H9 (cell line): ENCODE measurements around the gene DALRD3. TPM values are rescaled to one million over a fixed set of nuclear protein-coding genes. Genes with fewer than 3 reads are reported as not detected.

Experiments used
- DNase-seq: peaks from one replicate; pipeline ENCODE4 v3.0.0-alpha.2; 2017
- H2AFZ ChIP-seq: one replicate; pipeline ENCODE4 v1.6.1; 2013; ENCODE audit warnings: mild to moderate bottlenecking, low read length, control low read depth, moderate library complexity
- H2AK5ac ChIP-seq: 2 replicates; pipeline ENCODE4 v1.6.1; 2013; ENCODE audit warnings: low read length, control low read depth, mixed read lengths; ENCODE audit not compliant: insufficient read length
- H2BK120ac ChIP-seq: one replicate; pipeline ENCODE4 v1.6.1; 2013; ENCODE audit warnings: low read depth, mild to moderate bottlenecking, low read length, control low read depth, inconsistent platforms; ENCODE audit not compliant: poor library complexity, severe bottlenecking
- H2BK12ac ChIP-seq: 2 replicates; pipeline ENCODE4 v1.6.1; 2013; ENCODE audit warnings: low read length, control low read depth, mixed read lengths, low read depth; ENCODE audit not compliant: insufficient read length
- H2BK15ac ChIP-seq: 2 replicates; pipeline ENCODE4 v1.6.1; 2013; ENCODE audit warnings: low read depth, low read length, control low read depth
- H2BK20ac ChIP-seq: one replicate; pipeline ENCODE4 v1.6.1; 2013; ENCODE audit warnings: low read depth, mild to moderate bottlenecking, low read length, control low read depth, inconsistent platforms; ENCODE audit not compliant: poor library complexity, severe bottlenecking
- H2BK5ac ChIP-seq: 2 replicates; pipeline ENCODE4 v1.6.1; 2013; ENCODE audit warnings: low read length, control low read depth, mixed read lengths; ENCODE audit not compliant: insufficient read length
- H3K14ac ChIP-seq: 2 replicates; pipeline ENCODE4 v1.6.1; 2013; ENCODE audit warnings: low read length, control low read depth; ENCODE audit not compliant: insufficient read depth
- H3K18ac ChIP-seq: 2 replicates; pipeline ENCODE4 v1.6.1; 2013; ENCODE audit warnings: low read depth, mild to moderate bottlenecking, mixed read lengths, low read length, control low read depth; ENCODE audit not compliant: insufficient read length
- H3K23ac ChIP-seq: 2 replicates; pipeline ENCODE4 v1.6.1; 2013; ENCODE audit warnings: low read length, control low read depth, mixed read lengths, low read depth; ENCODE audit not compliant: insufficient read length
- H3K23me2 ChIP-seq: 2 replicates; pipeline ENCODE4 v1.6.1; 2013; ENCODE audit warnings: low read depth, mild to moderate bottlenecking, mixed read lengths, low read length, control low read depth; ENCODE audit not compliant: insufficient read length, poor library complexity, severe bottlenecking
- H3K27ac ChIP-seq: 2 replicates; pipeline ENCODE4 v1.5.1; 2013; ENCODE audit warnings: low read length, control low read depth, mixed read lengths, low read depth; ENCODE audit not compliant: insufficient read length
- H3K27me3 ChIP-seq: 2 replicates; pipeline ENCODE4 v1.6.1; 2013; ENCODE audit warnings: low read length, control low read depth, inconsistent platforms; ENCODE audit not compliant: insufficient read depth
- H3K4ac ChIP-seq: 2 replicates; pipeline ENCODE4 v1.6.1; 2013; ENCODE audit warnings: low read depth, mild to moderate bottlenecking, control low read depth, inconsistent platforms, low read length, moderate library complexity
- H3K4me1 ChIP-seq: 2 replicates; pipeline ENCODE4 v1.6.1; 2013; ENCODE audit warnings: low read length, control low read depth, inconsistent platforms; ENCODE audit not compliant: insufficient read depth
- H3K4me2 ChIP-seq: 2 replicates; pipeline ENCODE4 v1.6.1; 2013; ENCODE audit warnings: low read length, control low read depth, mixed read lengths; ENCODE audit not compliant: insufficient read length, insufficient read depth
- H3K56ac ChIP-seq: 2 replicates; pipeline ENCODE4 v1.6.1; 2013; ENCODE audit warnings: low read depth, mild to moderate bottlenecking, mixed read lengths, low read length, control low read depth; ENCODE audit not compliant: insufficient read length
- H3K79me1 ChIP-seq: 2 replicates; pipeline ENCODE4 v1.6.1; 2013; ENCODE audit warnings: low read depth, mild to moderate bottlenecking, moderate library complexity, low read length, control low read depth, inconsistent platforms; ENCODE audit not compliant: insufficient read depth, poor library complexity, severe bottlenecking
- H3K79me2 ChIP-seq: 2 replicates; pipeline ENCODE4 v1.6.1; 2013; ENCODE audit warnings: low read length, control low read depth, inconsistent platforms; ENCODE audit not compliant: insufficient read depth
- H3K9ac ChIP-seq: 2 replicates; pipeline ENCODE4 v1.6.1; 2013; ENCODE audit warnings: low read length, control low read depth, mixed read lengths; ENCODE audit not compliant: insufficient read length; ENCODE audit errors: extremely low read depth
- H3K9me3 ChIP-seq: one replicate; pipeline ENCODE4 v1.6.1; 2013; ENCODE audit warnings: low read depth, low read length, inconsistent platforms; ENCODE audit not compliant: control insufficient read depth
- H3T11ph ChIP-seq: one replicate; pipeline ENCODE4 v1.6.1; 2013; ENCODE audit warnings: mild to moderate bottlenecking, low read length, control low read depth, inconsistent platforms
- H4K20me1 ChIP-seq: one replicate; pipeline ENCODE4 v1.6.1; 2013; ENCODE audit not compliant: control insufficient read depth, insufficient read length, insufficient read depth
- H4K5ac ChIP-seq: 2 replicates; pipeline ENCODE4 v1.6.1; 2013; ENCODE audit warnings: low read depth, mild to moderate bottlenecking, mixed read lengths, low read length, control low read depth; ENCODE audit not compliant: insufficient read length
- H4K8ac ChIP-seq: replicated peaks from 2 replicates; pipeline ENCODE4 v1.6.1; 2013; ENCODE audit warnings: low read length, control low read depth, mixed read lengths, low read depth; ENCODE audit not compliant: insufficient read length
- H4K91ac ChIP-seq: 2 replicates; pipeline ENCODE4 v1.6.1; 2013; ENCODE audit warnings: low read depth, mild to moderate bottlenecking, moderate library complexity, mixed read lengths, low read length, control low read depth; ENCODE audit not compliant: insufficient read length
- H3K27ac Mint-ChIP-seq, 3 experiments: 2 replicates in 2 of 3; 3 replicates in 1 of 3; pipeline ENCODE4 v1.8.0; 2020 to 2021; ENCODE audit warnings: mixed read lengths in 3 of 3, mild to moderate bottlenecking in 1 of 3, moderate library complexity in 1 of 3
- H3K27me3 Mint-ChIP-seq: 2 replicates; pipeline ENCODE4 v1.8.0; 2021; ENCODE audit warnings: low read depth, mild to moderate bottlenecking, moderate library complexity, mixed read lengths
- H3K36me3 Mint-ChIP-seq, 3 experiments: 2 replicates in 2 of 3; 3 replicates in 1 of 3; pipeline ENCODE4 v1.8.0; 2020 to 2021; ENCODE audit warnings: low read depth in 3 of 3, mixed read lengths in 3 of 3; ENCODE audit not compliant: insufficient read depth in 1 of 3
- H3K4me1 Mint-ChIP-seq, 2 experiments: 2 replicates each; pipeline ENCODE4 v1.8.0; 2020; ENCODE audit warnings: mixed read lengths in 2 of 2
- H3K4me3 Mint-ChIP-seq, 2 experiments: 2 replicates in 1 of 2; 3 replicates in 1 of 2; pipeline ENCODE4 v1.8.0; 2020 to 2021; ENCODE audit warnings: mild to moderate bottlenecking in 2 of 2, mixed read lengths in 2 of 2, moderate library complexity in 1 of 2
- H3K9me3 Mint-ChIP-seq, 2 experiments: 2 replicates in 1 of 2; 3 replicates in 1 of 2; pipeline ENCODE4 v1.8.0; 2020; ENCODE audit warnings: mild to moderate bottlenecking in 2 of 2, mixed read lengths in 2 of 2, moderate library complexity in 1 of 2
- CTCF ChIP-seq: fragments of 200-600 bp; sonication (generic); conservative IDR thresholded peaks from 3 replicates; pipeline ENCODE4 v1.8.0; 2021; ENCODE audit warnings: antibody characterized with exemption, mild to moderate bottlenecking
- WGBS: extraction: QIAGEN DNeasy Blood & Tissue Kit; methylation state at CpG from one replicate; pipeline ENCODE4 v1.1.7; 2013; ENCODE audit warnings: missing lambda C conversion rate, low lambda C conversion rate, mixed read lengths; ENCODE audit not compliant: insufficient read length; ENCODE audit errors: extremely low coverage; 5-methylcytosine and 5-hydroxymethylcytosine counted together
- total RNA-seq: library from RNA; stranded (reverse); gene quantifications from 2 replicates; pipeline ENCODE4 v1.2.1, GENCODE V29; 2021

DALRD3 gene
- total RNA-seq, 1 experiment from 2014 or later, result 32.3 TPM

DNA sequence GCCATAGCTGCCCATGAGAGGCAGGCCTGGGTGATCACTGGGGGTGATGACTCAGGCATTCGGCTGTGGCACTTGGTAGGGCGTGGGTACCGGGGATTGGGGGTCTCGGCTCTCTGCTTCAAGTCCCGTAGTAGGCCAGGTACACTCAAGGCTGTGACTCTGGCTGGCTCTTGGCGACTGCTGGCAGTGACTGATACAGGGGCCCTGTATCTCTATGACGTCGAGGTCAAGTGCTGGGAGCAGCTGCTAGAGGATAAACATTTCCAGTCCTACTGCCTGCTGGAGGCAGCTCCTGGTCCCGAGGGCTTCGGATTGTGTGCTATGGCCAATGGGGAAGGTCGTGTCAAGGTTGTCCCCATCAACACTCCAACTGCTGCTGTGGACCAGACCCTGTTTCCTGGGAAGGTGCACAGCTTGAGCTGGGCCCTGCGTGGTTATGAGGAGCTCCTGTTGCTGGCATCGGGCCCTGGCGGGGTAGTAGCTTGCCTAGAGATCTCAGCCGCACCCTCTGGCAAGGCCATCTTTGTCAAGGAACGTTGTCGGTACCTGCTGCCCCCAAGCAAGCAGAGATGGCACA is 5.9 kb downstream of the DALRD3 start:
- Histone ChIP-seq H3K23ac (no peak overlapping the region), H3K18ac (no peak overlapping the region), H3K4me1 (no peaks in the 10 kb centered on the region; the same call in 1 of the 2 replicates), H3K27ac (no peak overlapping the region), H4K8ac (no peak overlapping the region), H4K20me1 (no peaks in the 10 kb centered on the region), H3K9me3 (no peaks in the 10 kb centered on the region), H3K4ac (no peak overlapping the region), H2BK20ac (no peak overlapping the region), H3K14ac (no peak overlapping the region), H4K5ac (no peak overlapping the region), H3T11ph (no peak overlapping the region), H2BK120ac (no peak overlapping the region), H2AFZ (no peak overlapping the region), H2BK12ac (no peak overlapping the region), H2BK5ac (no peak overlapping the region), H3K56ac (no peak overlapping the region), H3K27me3 (no peaks in the 10 kb centered on the region), H3K4me2 (no peak overlapping the region), H3K79me1 (no peaks in the 10 kb centered on the region), H3K23me2 (peaks cover 7% of the 10 kb centered on the region), H3K79me2 (peaks cover 10% of the 10 kb centered on the region; the same call in 1 of the 2 replicates), H4K91ac (no peak overlapping the region), H3K9ac (no peak overlapping the region), H2BK15ac (no peak overlapping the region), H2AK5ac (no peak overlapping the region)
- Mint-ChIP-seq H3K36me3 (peaks cover 25 to 74% (median 65%) of the 10 kb centered on the region in 3 experiments), H3K27ac (peak overlapping the region in 2 of 3 experiments; percentile 39 to 80; a peak in 2 of 7 replicates), H3K4me1 (peaks cover 17% of the 10 kb centered on the region in 2 experiments), H3K9me3 (no peaks in the 10 kb centered on the region; a peak in 1 of 5 replicates), H3K4me3 (no peak overlapping the region; a peak in 1 of 5 replicates), H3K27me3 (no peaks in the 10 kb centered on the region)
- WGBS, result no CpG with 5 or more reads among the region's 17 CpGs
- no peak for DNase-seq
- no peak for TF ChIP-seq CTCF
